GM10847 (cell line): ENCODE measurements around the gene SLX9.
A peak's percentile ranks its signal among the peaks of the same experiment; 100 is the strongest.

Experiments used
- POLR2A ChIP-seq: IDR thresholded peaks from 2 replicates; pipeline ENCODE4 v1.6.1; 2011; ENCODE audit not compliant: insufficient read length; ENCODE audit errors: extremely low read depth

Gene SLX9

GRCh38 chr21:44930543-44930981, 9.3 kb upstream of the SLX9 start:
- TF ChIP-seq POLR2A = no peak

- TF ChIP-seq POLR2A = peak; percentile 63
These were observed 8.7 kb upstream of the SLX9 start for GRCh38 chr21:44931137-44931500.

- no peak for TF ChIP-seq POLR2A
These were observed 8.1 kb upstream of the SLX9 start for GRCh38 chr21:44931501-44932407.

GRCh38 chr21:44932408-44933181, 7.2 kb upstream of the SLX9 start:
- TF ChIP-seq POLR2A = peak; percentile 1

GRCh38 chr21:44933199-44933917, 6.5 kb upstream of the SLX9 start:
- TF ChIP-seq POLR2A = no peak

GRCh38 chr21:44933918-44934260, 5.9 kb upstream of the SLX9 start:
- no peak for TF ChIP-seq POLR2A

GRCh38 chr21:44934276-44934675, 5.6 kb upstream of the SLX9 start:
- no peak for TF ChIP-seq POLR2A

GRCh38 chr21:44934797-44935532, 4.9 kb upstream of the SLX9 start:
- no peak for TF ChIP-seq POLR2A

GRCh38 chr21:44935533-44935927, 4.3 kb upstream of the SLX9 start:
- TF ChIP-seq POLR2A = no peak

- no peak for TF ChIP-seq POLR2A
These were observed 877 bp upstream of the SLX9 start for GRCh38 chr21:44938772-44939531.

GRCh38 chr21:44940116-44940631, 345 bp downstream of the SLX9 start:
- no peak for TF ChIP-seq POLR2A

GRCh38 chr21:44941567-44941966, 1.7 kb downstream of the SLX9 start:
- no peak for TF ChIP-seq POLR2A

- TF ChIP-seq POLR2A = no peak
These were observed 2.7 kb downstream of the SLX9 start for GRCh38 chr21:44942566-44942965.
